Neuron (in vitro differentiated cells): Measurements from ENCODE around the gene EFCAB6.

ENCODE experiments used
- H2AFZ ChIP-seq: one replicate; pipeline ENCODE4 v1.6.1; 2013; ENCODE audit warnings: low read depth, mild to moderate bottlenecking, inconsistent platforms, low read length, moderate library complexity
- H3K27me3 ChIP-seq: one replicate; pipeline ENCODE4 v1.6.1; 2013; ENCODE audit warnings: low read length; ENCODE audit not compliant: insufficient read depth
- H3K36me3 ChIP-seq: one replicate; pipeline ENCODE4 v1.6.1; 2013; ENCODE audit warnings: low read length; ENCODE audit not compliant: insufficient read depth
- H3K4me1 ChIP-seq: one replicate; pipeline ENCODE4 v1.6.1; 2013; ENCODE audit warnings: low read length; ENCODE audit not compliant: insufficient read depth
- H3K4me3 ChIP-seq: 2 replicates; pipeline ENCODE4 v1.5.1; 2013; ENCODE audit warnings: mild to moderate bottlenecking, low read length, moderate library complexity
- H3K9me3 ChIP-seq: one replicate; pipeline ENCODE4 v1.6.1; 2013; ENCODE audit warnings: low read length

EFCAB6 gene

DNA sequence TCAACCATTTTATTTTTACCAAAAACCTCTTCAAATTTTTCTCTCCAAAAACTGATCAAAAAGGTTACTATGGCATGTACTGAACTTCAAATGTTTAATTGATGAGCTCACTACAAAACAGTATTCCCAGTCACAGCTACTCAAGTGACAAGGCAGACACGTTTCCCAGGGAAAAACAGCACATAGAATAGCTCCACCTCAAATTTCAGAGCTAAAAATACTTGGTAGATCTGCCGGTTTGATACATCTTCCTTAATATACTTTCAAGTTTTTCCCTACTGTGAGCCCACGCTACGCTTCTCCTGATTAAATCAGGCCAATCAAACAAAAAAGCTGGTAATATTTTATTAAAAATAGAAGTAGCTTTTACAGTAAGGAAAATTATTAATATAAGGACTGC, 100.4 kb downstream of the EFCAB6 start:
- Histone ChIP-seq H3K27me3 (no peaks in the 10 kb centered on the region), H3K36me3 (no peaks in the 10 kb centered on the region), H2AFZ (no peak overlapping the region), H3K4me1 (no peaks in the 10 kb centered on the region), H3K4me3 (no peak overlapping the region), H3K9me3 (no peaks in the 10 kb centered on the region)

DNA sequence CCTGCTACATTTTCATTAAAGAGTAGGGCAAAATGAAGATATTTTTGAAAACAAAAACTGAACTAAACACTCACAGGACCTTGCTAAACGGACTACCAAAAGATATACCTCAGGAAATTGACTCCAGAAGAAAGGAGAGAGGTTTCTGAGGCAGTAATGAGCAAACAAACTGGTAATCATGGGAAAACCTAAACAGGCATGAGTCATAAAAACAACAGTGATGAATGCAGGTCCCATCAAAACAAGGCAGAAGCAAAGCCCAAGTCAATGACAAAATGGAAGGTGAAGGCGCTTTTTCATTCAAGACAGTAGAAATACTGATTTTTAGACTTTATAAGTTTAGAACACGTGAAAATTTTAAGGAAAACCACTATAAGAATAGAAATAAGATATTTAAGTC, 104.5 kb downstream of the EFCAB6 start:
- no peaks in the 10 kb centered on the region for H3K27me3 ChIP-seq
- H3K4me3 ChIP-seq = no peak overlapping the region
- no peaks in the 10 kb centered on the region for H3K4me1 ChIP-seq
- no peak overlapping the region for H2AFZ ChIP-seq
- no peaks in the 10 kb centered on the region for H3K9me3 ChIP-seq
- H3K36me3 ChIP-seq = no peaks in the 10 kb centered on the region

DNA sequence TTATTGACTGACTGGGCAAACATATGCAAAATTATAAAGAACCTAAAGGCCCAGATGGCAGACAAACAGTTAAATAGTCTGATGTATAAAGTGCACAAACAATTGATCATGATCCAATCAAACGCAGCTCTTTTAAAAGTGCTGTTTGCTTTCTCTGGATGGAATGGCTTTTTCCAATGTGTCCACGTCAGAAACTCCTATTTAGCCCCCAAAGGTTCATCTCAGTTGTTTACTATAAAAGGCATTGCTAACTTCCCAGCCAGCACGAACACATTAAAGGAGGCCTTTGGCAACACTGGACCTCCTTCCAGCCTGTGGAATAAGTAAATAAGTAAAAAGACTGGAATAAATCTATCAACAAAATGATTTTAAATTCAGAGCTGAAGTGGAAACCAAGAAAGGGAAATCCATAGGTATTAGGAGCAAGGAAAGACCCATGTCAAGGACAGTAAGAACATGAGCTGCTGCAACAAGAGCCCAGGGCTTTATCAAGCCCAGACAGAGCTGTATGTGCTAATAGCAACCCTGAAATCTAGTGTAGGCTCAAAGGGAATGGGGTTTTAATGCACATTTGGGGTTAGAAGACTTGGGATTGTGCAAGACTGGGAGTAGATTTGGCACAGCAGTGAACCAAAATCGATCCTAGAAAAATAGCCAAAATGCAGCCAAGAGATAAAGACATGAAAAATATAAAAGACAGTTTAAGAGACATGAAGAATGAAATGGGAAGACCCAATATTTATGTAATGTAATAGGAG, 105.4 kb downstream of the EFCAB6 start:
- H2AFZ ChIP-seq = no peak overlapping the region
- no peaks in the 10 kb centered on the region for H3K27me3 ChIP-seq
- no peaks in the 10 kb centered on the region for H3K9me3 ChIP-seq
- no peaks in the 10 kb centered on the region for H3K4me1 ChIP-seq
- no peak overlapping the region for H3K4me3 ChIP-seq
- no peaks in the 10 kb centered on the region for H3K36me3 ChIP-seq

DNA sequence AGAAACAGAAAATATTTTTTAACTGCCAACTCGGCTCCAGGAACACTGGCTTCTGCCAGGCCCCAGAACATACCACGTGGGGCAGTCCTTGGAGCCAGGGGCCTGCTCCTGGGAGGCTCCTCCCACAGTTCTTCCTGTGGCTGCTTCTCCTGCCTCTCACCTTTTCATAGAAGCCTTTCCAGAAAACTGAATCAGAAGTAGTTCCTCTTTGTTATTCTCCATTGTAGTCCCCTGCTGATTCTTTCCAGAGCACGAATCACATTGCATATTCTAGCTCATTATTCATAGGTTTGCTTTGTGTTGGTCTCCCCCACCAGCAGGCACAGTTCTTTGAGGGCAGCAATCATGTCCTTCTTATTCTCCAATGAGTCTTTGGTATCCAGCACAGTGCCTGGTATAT, 106.0 kb downstream of the EFCAB6 start:
- Histone ChIP-seq H3K4me1 (no peaks in the 10 kb centered on the region), H3K27me3 (no peaks in the 10 kb centered on the region), H3K36me3 (no peaks in the 10 kb centered on the region), H3K9me3 (no peaks in the 10 kb centered on the region), H2AFZ (no peak overlapping the region), H3K4me3 (no peak overlapping the region)

DNA sequence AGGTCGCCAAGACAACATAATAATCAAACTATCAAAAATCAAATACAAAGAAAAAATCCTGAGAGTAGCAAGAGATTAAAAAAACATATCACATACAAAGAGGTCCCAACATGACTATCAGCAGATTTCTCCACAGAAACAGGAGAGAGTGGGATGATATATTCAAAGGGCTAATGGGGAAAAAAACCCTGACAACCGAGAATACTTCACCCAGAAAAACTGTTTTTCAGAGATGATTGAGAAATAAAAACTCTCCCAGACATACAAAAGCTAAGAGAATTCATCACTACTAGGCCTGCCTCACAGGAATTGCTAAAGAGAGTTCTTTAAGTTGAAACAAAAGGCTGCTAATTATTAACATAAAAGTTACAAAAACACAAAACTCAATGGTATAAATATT, 108.1 kb downstream of the EFCAB6 start:
- Histone ChIP-seq H3K36me3 (no peaks in the 10 kb centered on the region), H2AFZ (no peak overlapping the region), H3K4me3 (no peak overlapping the region), H3K27me3 (no peaks in the 10 kb centered on the region), H3K4me1 (no peaks in the 10 kb centered on the region), H3K9me3 (no peaks in the 10 kb centered on the region)

DNA sequence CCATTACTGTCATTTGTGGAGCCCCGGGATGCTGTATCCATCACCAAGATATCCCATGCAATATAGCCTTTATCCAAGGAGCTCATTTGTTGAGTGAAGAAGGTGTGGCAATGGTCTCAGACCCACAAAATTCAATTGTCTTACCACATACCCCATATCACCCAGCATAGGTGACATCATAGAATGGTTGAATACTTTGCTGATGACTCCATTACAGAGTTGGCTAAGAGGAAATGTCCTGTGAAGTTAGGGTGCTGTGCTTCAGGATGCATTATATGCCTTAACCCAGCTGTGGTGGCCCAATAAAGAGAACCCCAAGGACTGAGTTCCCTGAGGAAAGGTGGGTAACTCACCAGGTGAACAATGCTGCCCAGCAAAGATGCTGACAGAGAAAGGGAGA, 113.7 kb downstream of the EFCAB6 start:
- Histone ChIP-seq H3K27me3 (no peaks in the 10 kb centered on the region), H3K4me1 (no peaks in the 10 kb centered on the region), H2AFZ (no peak overlapping the region), H3K36me3 (no peaks in the 10 kb centered on the region), H3K9me3 (no peaks in the 10 kb centered on the region), H3K4me3 (no peak overlapping the region)

DNA sequence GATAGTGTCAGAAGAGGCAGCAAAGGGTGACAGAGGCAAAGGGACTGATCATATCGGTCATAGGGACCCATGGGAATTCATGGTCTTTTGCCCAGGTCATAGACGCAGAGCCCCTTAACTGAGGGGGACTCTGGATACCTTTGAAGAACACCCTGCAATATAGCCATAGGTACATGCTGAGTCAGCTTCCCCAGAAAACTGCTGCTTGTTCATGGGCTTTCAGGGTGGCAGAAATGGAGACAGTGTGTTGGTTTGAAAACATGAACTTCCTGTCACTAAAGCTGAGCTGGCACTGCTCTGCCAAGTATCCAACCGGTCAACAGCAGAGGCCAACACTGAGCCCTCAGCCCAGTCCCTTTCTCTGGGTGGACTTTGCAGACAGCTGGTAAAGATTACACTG, 114.2 kb downstream of the EFCAB6 start:
- Histone ChIP-seq H3K4me1 (no peaks in the 10 kb centered on the region), H3K27me3 (no peaks in the 10 kb centered on the region), H2AFZ (no peak overlapping the region), H3K9me3 (no peaks in the 10 kb centered on the region), H3K36me3 (no peaks in the 10 kb centered on the region), H3K4me3 (no peak overlapping the region)

DNA sequence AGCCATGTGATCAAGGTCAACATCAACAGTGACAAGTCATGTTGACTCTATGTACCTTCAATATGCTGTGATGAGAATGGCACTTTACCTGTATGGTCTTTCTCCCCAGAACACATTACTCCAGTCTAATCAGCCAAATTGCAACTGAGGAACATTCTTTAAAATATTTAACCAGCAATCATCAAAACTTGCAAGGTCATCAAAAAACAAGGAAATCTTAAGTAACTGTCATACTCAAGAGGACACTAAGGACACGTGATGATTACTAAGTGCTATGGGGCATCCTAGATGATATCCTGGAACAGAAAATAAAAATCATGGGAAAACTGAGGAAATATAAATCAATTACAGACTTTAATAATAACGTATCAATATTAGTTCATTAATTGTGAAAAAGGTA, 118.9 kb downstream of the EFCAB6 start:
- Histone ChIP-seq H3K9me3 (no peaks in the 10 kb centered on the region), H3K4me1 (no peaks in the 10 kb centered on the region), H3K36me3 (no peaks in the 10 kb centered on the region), H3K27me3 (no peaks in the 10 kb centered on the region), H2AFZ (no peak overlapping the region), H3K4me3 (no peak overlapping the region)

DNA sequence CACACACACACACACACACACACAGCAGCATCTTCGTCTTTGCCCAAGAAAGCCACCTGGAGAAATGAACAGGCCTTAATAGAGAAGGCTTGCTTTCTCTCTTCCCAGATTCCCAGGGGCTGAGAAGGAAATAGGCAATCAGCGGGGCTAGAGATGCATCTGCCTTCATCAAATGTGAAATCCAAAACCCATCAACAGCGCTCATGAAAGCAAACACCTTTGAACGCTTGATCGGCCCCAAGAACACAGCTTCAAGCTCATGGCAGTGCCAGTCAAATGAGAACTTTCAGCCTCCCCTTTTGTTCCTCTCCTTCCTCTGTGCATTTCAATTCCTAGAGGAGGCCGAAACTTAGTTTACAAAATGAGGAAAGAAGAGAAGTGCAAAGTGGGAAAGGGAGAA, 122.7 kb downstream of the EFCAB6 start:
- Histone ChIP-seq H3K4me3 (no peak overlapping the region), H2AFZ (no peak overlapping the region), H3K27me3 (no peaks in the 10 kb centered on the region), H3K4me1 (no peaks in the 10 kb centered on the region), H3K9me3 (no peaks in the 10 kb centered on the region), H3K36me3 (no peaks in the 10 kb centered on the region)

DNA sequence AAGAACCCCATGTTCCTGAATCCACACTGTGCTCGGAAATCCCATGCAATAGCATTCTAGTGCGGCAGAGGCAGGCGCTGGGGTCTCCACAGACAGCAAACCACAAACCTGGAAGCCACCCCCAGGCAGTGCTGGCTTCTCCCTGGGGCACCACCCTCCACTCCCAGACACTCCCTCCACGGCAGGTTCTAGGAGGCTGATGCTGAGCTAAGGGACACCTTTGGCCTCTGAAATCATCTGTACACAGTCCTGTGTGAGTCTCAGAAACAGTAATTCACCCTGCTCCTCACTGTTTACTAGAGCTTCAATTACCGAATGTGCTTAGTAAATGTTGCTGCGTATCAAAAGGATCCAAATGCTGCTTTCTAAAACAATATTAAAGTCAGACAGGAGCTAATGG, 129.3 kb downstream of the EFCAB6 start:
- Histone ChIP-seq H2AFZ (no peak overlapping the region), H3K36me3 (no peaks in the 10 kb centered on the region), H3K4me3 (no peak overlapping the region), H3K27me3 (no peaks in the 10 kb centered on the region), H3K9me3 (no peaks in the 10 kb centered on the region), H3K4me1 (no peaks in the 10 kb centered on the region)

DNA sequence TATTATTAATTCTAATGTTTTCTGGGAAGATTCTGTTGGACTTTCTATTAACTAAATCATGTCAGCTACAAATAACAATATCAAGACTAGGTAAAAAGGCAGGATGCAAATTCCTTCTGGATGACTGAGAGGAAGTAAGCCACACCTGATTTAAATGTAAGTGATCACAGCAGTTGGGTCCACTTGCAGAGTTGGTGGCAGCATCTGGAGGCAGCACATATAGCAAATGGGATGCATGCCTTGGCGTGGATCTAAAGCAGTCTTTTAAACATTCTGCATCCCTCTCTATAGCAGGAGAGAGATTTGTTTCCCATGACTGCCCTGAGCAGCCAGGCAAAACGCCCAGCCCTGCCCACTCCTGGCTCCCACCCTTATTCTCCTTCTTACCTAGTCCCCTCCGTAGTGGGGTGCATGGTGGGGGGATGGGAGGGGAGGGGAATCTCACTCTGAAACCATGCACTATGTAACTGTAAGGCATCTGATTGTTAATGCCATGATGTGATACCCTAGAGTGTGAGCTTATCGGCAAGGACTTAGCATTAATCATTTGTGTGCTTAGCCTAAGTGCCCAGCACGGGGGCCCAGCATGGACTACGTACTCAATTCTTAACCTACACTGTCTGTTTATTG, 130.3 kb downstream of the EFCAB6 start:
- H3K36me3 ChIP-seq = no peaks in the 10 kb centered on the region
- no peak overlapping the region for H2AFZ ChIP-seq
- H3K9me3 ChIP-seq = no peaks in the 10 kb centered on the region
- no peaks in the 10 kb centered on the region for H3K27me3 ChIP-seq
- no peak overlapping the region for H3K4me3 ChIP-seq
- no peaks in the 10 kb centered on the region for H3K4me1 ChIP-seq

DNA sequence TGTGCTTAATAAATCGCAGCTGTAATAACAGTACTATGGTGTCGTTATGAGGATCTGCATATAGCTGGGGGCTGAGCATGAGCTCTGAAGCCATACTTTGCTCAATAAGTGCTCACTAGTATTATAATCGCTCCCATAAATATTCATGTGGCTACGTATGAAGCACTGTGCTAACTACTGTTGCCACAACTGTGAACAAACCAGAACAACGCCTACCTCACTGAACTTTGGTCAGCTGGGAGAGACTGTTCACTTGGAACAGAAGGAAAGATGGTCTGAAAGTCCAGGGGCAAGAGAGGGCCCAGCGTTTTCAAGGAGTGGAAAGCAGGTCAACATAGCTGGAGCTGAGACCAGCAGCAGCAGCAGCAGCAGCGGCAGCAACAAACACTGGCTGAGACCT, 141.6 kb downstream of the EFCAB6 start:
- Histone ChIP-seq H3K4me3 (no peak overlapping the region), H3K27me3 (no peaks in the 10 kb centered on the region), H3K9me3 (no peaks in the 10 kb centered on the region), H3K4me1 (no peaks in the 10 kb centered on the region), H3K36me3 (no peaks in the 10 kb centered on the region), H2AFZ (no peak overlapping the region)

DNA sequence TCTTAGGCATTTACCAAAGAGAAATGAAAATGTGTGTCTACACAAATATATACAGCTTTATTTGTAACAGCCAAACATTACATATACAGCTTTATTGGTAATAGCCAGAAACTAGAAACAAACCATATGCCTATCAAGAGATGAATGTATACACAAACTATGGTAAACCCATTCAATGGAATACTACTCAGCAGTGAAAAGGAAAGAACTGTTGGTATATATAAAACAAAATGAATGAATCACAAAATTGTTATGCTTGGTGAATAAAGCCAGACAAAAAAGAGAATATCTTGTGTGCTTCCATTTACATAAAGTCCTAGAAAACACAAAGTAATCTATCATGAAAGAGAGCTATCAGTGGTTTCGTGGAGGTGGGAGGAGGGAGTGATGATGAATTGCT, 142.9 kb downstream of the EFCAB6 start:
- Histone ChIP-seq H2AFZ (no peak overlapping the region), H3K9me3 (no peaks in the 10 kb centered on the region), H3K36me3 (no peaks in the 10 kb centered on the region), H3K4me1 (no peaks in the 10 kb centered on the region), H3K4me3 (no peak overlapping the region), H3K27me3 (no peaks in the 10 kb centered on the region)

DNA sequence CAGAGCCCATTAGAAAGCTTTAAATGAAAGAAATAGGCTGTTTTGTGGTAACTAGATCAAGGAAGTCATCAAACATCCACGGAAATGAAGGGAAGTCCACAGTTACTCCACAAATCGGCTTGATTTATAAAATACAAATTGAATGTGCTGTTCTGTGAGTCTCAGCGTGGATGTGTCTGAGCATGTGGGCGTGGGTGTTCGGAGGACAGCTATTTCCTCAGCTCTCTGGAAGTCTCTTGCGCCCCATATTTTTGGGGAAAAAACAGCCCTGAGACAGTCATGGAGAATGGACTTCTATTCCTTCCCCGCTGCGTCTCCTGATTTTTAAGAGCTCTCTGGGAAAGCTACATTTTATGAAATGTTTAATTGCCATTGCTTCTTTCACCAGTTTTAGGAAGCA, 144.4 kb downstream of the EFCAB6 start:
- Histone ChIP-seq H3K9me3 (no peaks in the 10 kb centered on the region), H3K36me3 (no peaks in the 10 kb centered on the region), H2AFZ (no peak overlapping the region), H3K4me1 (no peaks in the 10 kb centered on the region), H3K27me3 (no peaks in the 10 kb centered on the region), H3K4me3 (no peak overlapping the region)
